HK-2 (cell line): ENCODE results near the gene PRRT1.
A peak's percentile ranks its signal among the peaks of the same experiment; 100 is the strongest.
"Not testable (repeated sequence)": the region's sequence is repeated elsewhere in the genome, so short reads cannot be mapped to it uniquely, and the experiment has no call there.

Source experiments
- DNase-seq: peaks from one replicate; pipeline ENCODE4 v3.0.0-alpha.2; 2018; ENCODE audit not compliant: unreplicated experiment

PRRT1 gene

GRCh38 chr6:32126880-32127279 is 24.9 kb downstream of the PRRT1 start:
- no peak for DNase-seq

GRCh38 chr6:32123681-32124080 is 28.1 kb downstream of the PRRT1 start:
- DNase-seq, result no peak

- DNase-seq, result no peak
Observed at GRCh38 chr6:32120573-32121059, 31.1 kb downstream of the PRRT1 start.

- peak; percentile 80 for DNase-seq
Observed at GRCh38 chr6:32118782-32119628, 32.7 kb downstream of the PRRT1 start.

- DNase-seq, result no peak
Observed at GRCh38 chr6:32117461-32117860, 34.3 kb downstream of the PRRT1 start.

- DNase-seq, result no peak
Observed at GRCh38 chr6:32116674-32117073, 35.1 kb downstream of the PRRT1 start.

GRCh38 chr6:32115623-32116022 is 36.1 kb downstream of the PRRT1 start:
- no peak for DNase-seq

GRCh38 chr6:32114796-32115195 is 36.9 kb downstream of the PRRT1 start:
- DNase-seq, result no peak

GRCh38 chr6:32113386-32114352 is 38.1 kb downstream of the PRRT1 start:
- DNase-seq, result peak; percentile 34

- no peak for DNase-seq
Observed at GRCh38 chr6:32112431-32112980, 39.2 kb downstream of the PRRT1 start.

GRCh38 chr6:32111424-32112066 is 40.2 kb downstream of the PRRT1 start:
- no peak for DNase-seq

GRCh38 chr6:32110632-32111031 is 41.1 kb downstream of the PRRT1 start:
- no peak for DNase-seq

GRCh38 chr6:32109765-32110160 is 42.0 kb downstream of the PRRT1 start:
- DNase-seq, result no peak

GRCh38 chr6:32109114-32109764 is 42.5 kb downstream of the PRRT1 start, which contains the start of gene TNXB:
TSS of gene TNXB (minus strand) at chr6:32109338. CDS start at chr6:32098198, 11,140 bp downstream.
- no peak for DNase-seq

- no peak for DNase-seq
Observed at GRCh38 chr6:32108727-32109113, 43.0 kb downstream of the PRRT1 start.

GRCh38 chr6:32108094-32108627 is 43.6 kb downstream of the PRRT1 start:
- no peak for DNase-seq

- DNase-seq, result no peak
Observed at GRCh38 chr6:32107406-32107805, 44.3 kb downstream of the PRRT1 start.

- no peak for DNase-seq
Observed at GRCh38 chr6:32105433-32105832, 46.3 kb downstream of the PRRT1 start.

GRCh38 chr6:32102255-32102654 is 49.5 kb downstream of the PRRT1 start:
- no peak for DNase-seq

GRCh38 chr6:32100251-32100650 is 51.5 kb downstream of the PRRT1 start:
- not testable (repeated sequence) for DNase-seq
